Spleen (tissue), 11 donors: ENCODE results near the gene SHE. TPM values are rescaled to one million over a fixed set of nuclear protein-coding genes. Genes with fewer than 3 reads are reported as not detected.

Experiments used
- DNase-seq: peaks from one replicate; pipeline ENCODE4 v3.0.0-alpha.2; 2020
- H3K27ac ChIP-seq, 8 donors: fragments of 200-600 bp; sonication (generic) in 7 of 8; 1 replicate in 4 of 8; 2 replicates in 4 of 8; pipeline versions ENCODE4 v1.5.0 to v1.8.0; 2016 to 2021; ENCODE audit warnings: inconsistent platforms in 4 of 8, mild to moderate bottlenecking in 4 of 8, moderate library complexity in 1 of 8
- H3K27me3 ChIP-seq, 7 donors: fragments of 200-600 bp; sonication (generic) in 6 of 7; replicated peaks in 1 of 7; 1 replicate in 4 of 7; 2 replicates in 3 of 7; pipeline versions ENCODE4 v1.5.0 to v1.8.0; 2016 to 2021; ENCODE audit warnings: inconsistent platforms in 3 of 7, mild to moderate bottlenecking in 1 of 7
- H3K36me3 ChIP-seq, 6 donors: fragments of 200-600 bp; sonication (generic) in 5 of 6; 1 replicate in 4 of 6; 2 replicates in 2 of 6; pipeline versions ENCODE4 v1.5.0 to v1.8.0; 2016 to 2021; ENCODE audit warnings: inconsistent platforms in 2 of 6
- H3K4me1 ChIP-seq, 6 donors: fragments of 200-600 bp; sonication (generic) in 5 of 6; 1 replicate in 3 of 6; 2 replicates in 3 of 6; pipeline versions ENCODE4 v1.5.0 to v1.8.0; 2016 to 2021; ENCODE audit warnings: inconsistent platforms in 3 of 6
- H3K4me3 ChIP-seq, 8 donors: fragments of 200-600 bp; sonication (generic) in 7 of 8; 1 replicate in 4 of 8; 2 replicates in 4 of 8; pipeline versions ENCODE4 v1.5.0 to v1.8.0; 2016 to 2021; ENCODE audit warnings: inconsistent platforms in 4 of 8, mild to moderate bottlenecking in 4 of 8, moderate library complexity in 2 of 8
- H3K9me3 ChIP-seq, 8 donors: fragments of 200-600 bp; sonication (generic) in 7 of 8; 1 replicate in 4 of 8; 2 replicates in 4 of 8; pipeline versions ENCODE4 v1.5.0 to v1.8.0; 2016 to 2021; ENCODE audit warnings: inconsistent platforms in 4 of 8
- CTCF ChIP-seq, 11 experiments: fragments of 200-600 bp in 7 of 11; fragments of 450-650 bp in 4 of 11; sonication (generic) in 4 of 11; IDR thresholded peaks in 8 of 11; conservative IDR thresholded peaks in 3 of 11; 1 replicate in 7 of 11; 2 replicates in 4 of 11; pipeline versions ENCODE4 v1.4.0 to v1.8.0; 2016 to 2021; ENCODE audit warnings: antibody characterized with exemption in 11 of 11, inconsistent platforms in 4 of 11, mild to moderate bottlenecking in 1 of 11
- POLR2A ChIP-seq, 3 donors: fragments of 450-650 bp; IDR thresholded peaks; one replicate each; pipeline ENCODE4 v1.5.1; 2017; ENCODE audit warnings: antibody characterized with exemption in 3 of 3, mild to moderate bottlenecking in 1 of 3
- POLR2AphosphoS5 ChIP-seq, 3 donors: sonication (generic); formaldehyde crosslinking; IDR thresholded peaks; one replicate each; pipeline ENCODE4 v1.5.1; 2017; ENCODE audit warnings: antibody characterized with exemption in 3 of 3
- WGBS, 5 donors: extraction: QIAGEN DNeasy Blood & Tissue Kit in 3 of 5; methylation state at CpG; one replicate each; pipeline versions ENCODE4 v1.1.5 to v1.1.7; 2013 to 2018; 5-methylcytosine and 5-hydroxymethylcytosine counted together
- intact Hi-C: fragments of 100-400 bp; cut with DNase I; formaldehyde crosslinking; loops from one replicate; pipeline ENCODE4 v1.15.0; 2023; ENCODE audit warnings: low total_unique reads
- polyA plus RNA-seq, 3 donors: library from polyadenylated mRNA; stranded (reverse); fragments of 200-250 nt; gene quantifications; one replicate each; pipeline ENCODE4 v1.2.1, GENCODE V29; 2013
- total RNA-seq, 7 donors: library from RNA; depleted of rRNA in 3 of 7; stranded (reverse); fragments of >200 nt in 3 of 7; fragmentation: NEBNext Ultra II Directional in 4 of 7; extraction: Animal tissue kit (Norgen Biotek cat#: 25700) in 4 of 7; gene quantifications; one replicate each; pipeline versions ENCODE4 v1.1.0 to v1.2.1, GENCODE V29; 2016 to 2021
- donor health status: healthy with polysubstance abuse.
- donor health status: DM: no; HTN: no; CAD: no; lungs with moderate emphysema.
- donor health status: DM: no; HTN: no; CAD: no.
- donor health status: Bipolar disorder and iron deficiency.
- donor health status: healthy.
- donor health status: DM: no; HTN: no; CAD: no.
- donor health status: DM: yes; HTN: yes; CAD: no.

The SHE gene
- total and polyA plus RNA-seq, 10 donors: 8.2 to 54.7 (median 32.4) TPM

DNA sequence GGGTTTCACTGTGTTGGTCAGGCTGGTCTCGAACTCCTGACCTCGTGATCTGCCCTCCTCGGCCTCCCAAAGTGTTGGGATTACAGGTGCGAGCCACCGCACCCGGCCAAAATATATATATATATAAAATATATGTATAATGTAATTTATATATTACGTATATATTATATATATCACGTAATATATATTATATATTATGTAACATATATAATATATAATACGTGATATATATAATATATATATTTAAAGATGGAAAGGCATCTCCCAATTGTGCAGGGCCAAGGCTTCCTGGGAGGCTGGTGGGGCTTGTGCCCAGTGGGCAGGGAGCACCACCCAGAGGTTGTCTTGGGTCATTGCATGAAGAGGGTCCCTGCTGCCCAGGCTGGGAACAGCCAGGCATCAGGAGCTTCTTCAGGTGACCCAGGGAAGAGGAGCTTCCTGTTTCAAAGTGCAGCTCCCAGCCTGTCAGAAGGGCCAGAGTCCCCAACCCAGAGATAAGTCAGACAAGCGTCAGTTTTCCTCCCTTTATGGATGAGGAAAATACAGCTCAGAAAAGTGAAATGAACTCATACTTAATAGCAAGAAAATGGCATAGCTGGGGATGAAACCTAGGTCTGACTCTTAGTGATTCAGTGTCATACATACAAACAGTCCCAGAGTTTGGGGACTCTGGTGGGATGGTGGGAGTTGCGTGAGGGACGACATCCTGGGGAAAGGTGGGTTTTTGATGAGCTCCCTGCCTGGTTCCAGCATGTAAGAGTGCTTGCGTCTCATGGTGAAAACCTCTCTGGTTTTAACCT lies 44.3 kb upstream of the SHE start:
- no peak overlapping the region for H3K27ac ChIP-seq
- H3K4me1 ChIP-seq: peaks cover 0 to 34% (median 11%) of the 10 kb centered on the region in 6 donors
- intact Hi-C loops: loop anchor here (5.0 kb wide), 1 partner anchor 64 kb away; no protein-coding TSS in a partner anchor

DNA sequence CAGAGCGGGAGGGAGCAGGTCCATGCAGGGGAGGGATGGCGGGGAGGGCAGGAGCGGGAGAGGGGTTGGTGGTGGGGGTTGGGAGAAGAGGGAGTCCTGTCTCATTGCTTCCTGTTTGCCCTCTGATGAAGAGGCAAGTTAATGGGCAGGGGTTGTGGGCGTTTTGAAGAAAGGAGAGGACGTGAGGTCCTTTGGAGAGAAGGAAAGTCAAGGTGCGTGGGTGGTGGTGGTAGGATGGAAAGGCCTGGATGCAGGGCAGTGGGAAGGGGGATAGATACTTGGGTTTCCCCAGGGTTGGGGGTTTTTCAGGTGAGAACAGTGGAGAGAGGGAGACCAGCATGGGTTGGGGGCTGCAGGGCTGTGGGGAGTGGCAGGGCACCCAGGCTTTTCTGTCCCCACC lies 39.0 kb upstream of the SHE start:
- Histone ChIP-seq H3K27ac (no peak overlapping the region), H3K9me3 (no peaks in the 10 kb centered on the region), H3K27me3 (no peaks in the 10 kb centered on the region), H3K4me3 (no peak overlapping the region), H3K4me1 (no peaks in the 10 kb centered on the region), H3K36me3 (no peaks in the 10 kb centered on the region)
- DNase-seq: peak; percentile 43
- TF ChIP-seq POLR2AphosphoS5 (IDR thresholded peaks at IDR 0.05) (no peak), POLR2A (IDR thresholded peaks at IDR 0.05) (no peak), CTCF (IDR thresholded peaks at IDR 0.05 in 8 of 11, conservative IDR thresholded peaks at IDR 0.05 in 3 of 11) (no peak)
- intact Hi-C loops: no loop called here
- 68 to 80% (median 69%) methylated on average over 6 of the region's 6 CpGs for WGBS, 5 donors

More for the DNA sequence above, 44.3 kb upstream of the SHE start:
- H3K9me3 ChIP-seq: no peaks in the 10 kb centered on the region
- DNase-seq: no peak
- H3K27me3 ChIP-seq: no peaks in the 10 kb centered on the region
- H3K4me3 ChIP-seq: no peak overlapping the region
- TF ChIP-seq POLR2A (IDR thresholded peaks at IDR 0.05) (no peak), CTCF (IDR thresholded peaks at IDR 0.05 in 8 of 11, conservative IDR thresholded peaks at IDR 0.05 in 3 of 11) (peak; percentile 49 to 87 (median 80)), POLR2AphosphoS5 (IDR thresholded peaks at IDR 0.05) (peak in 2 of 3 donors; percentile 34 to 52)
- 80 to 86% (median 84%) methylated on average over 13 of the region's 13 CpGs for WGBS, 5 donors
- H3K36me3 ChIP-seq: peaks cover 4 to 35% (median 31%) of the 10 kb centered on the region in 6 donors

DNA sequence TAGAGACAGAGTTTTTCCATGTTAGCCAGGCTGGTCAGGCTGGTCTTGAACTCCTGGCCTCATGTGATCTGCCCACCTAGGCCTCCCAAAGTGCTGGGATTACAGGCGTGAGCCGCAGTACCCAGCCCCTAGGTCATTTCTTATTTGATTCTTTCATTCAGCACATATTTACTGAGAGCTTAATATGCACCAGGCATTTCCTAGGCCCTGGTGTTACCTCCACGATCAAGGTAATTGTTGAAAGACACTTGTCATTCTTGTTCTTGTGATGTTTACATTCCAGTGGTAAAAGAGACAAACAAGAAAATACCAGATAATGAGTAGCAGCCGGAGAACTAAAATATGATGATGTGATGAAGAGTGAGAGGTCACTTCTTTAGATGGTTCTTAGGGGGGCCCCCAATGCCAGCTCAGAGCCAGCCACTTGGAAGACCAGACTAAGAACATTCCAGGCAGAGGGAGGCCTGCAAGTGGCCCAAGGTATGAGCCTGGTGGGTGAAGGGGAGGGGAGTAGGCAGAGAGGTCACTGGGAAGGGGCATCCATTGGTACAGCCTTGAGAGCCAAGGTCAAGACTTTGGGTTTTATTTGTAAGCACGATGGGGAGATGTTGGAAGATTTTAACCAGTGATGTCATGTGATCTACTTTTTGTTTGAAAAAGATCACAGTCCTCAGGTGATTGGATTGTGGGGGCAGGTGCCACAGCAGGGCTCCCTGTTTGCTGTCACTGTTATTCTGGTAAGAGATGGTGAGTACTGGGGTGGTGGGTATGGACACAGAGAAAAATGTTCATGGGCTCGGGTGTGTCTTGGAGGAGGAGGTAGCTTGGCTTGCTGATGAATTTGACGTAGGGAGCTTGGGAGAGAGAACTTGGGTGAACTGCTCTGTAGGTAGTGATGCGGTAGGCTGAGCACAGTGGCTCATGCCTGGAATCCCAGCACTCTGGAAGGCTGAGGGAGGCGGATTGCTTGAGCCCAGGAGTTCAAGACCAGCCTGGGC lies 37.6 kb upstream of the SHE start:
- no peak for TF ChIP-seq CTCF (IDR thresholded peaks at IDR 0.05 in 8 of 11, conservative IDR thresholded peaks at IDR 0.05 in 3 of 11)
- no peaks in the 10 kb centered on the region for H3K27me3 ChIP-seq
- WGBS, 5 donors: 85 to 96% (median 91%) methylated on average over 9 of the region's 9 CpGs
- H3K9me3 ChIP-seq: no peaks in the 10 kb centered on the region
- no peak overlapping the region for H3K4me3 ChIP-seq
- no peak overlapping the region for H3K27ac ChIP-seq
- H3K4me1 ChIP-seq: no peaks in the 10 kb centered on the region
- no peaks in the 10 kb centered on the region for H3K36me3 ChIP-seq
- no peak for DNase-seq
- intact Hi-C loops: no loop called here
